Prostate gland (tissue), 2 donors: ENCODE results near the gene UBAC1.

Experiments
- CTCF ChIP-seq, 4 experiments: fragments of 200-600 bp in 2 of 4; fragments of 450-650 bp in 2 of 4; sonication (generic) in 2 of 4; IDR thresholded peaks; 1 replicate in 3 of 4; 2 replicates in 1 of 4; pipeline ENCODE4 v1.5.1; 2016 to 2019; ENCODE audit warnings: antibody characterized with exemption in 4 of 4, mild to moderate bottlenecking in 2 of 4, moderate library complexity in 2 of 4
- POLR2A ChIP-seq: fragments of 450-650 bp; IDR thresholded peaks from one replicate; pipeline ENCODE4 v1.6.1; 2016; ENCODE audit warnings: antibody characterized with exemption, mild to moderate bottlenecking
- POLR2AphosphoS5 ChIP-seq: sonication (generic); formaldehyde crosslinking; IDR thresholded peaks from one replicate; pipeline ENCODE4 v1.6.1; 2017; ENCODE audit warnings: antibody characterized with exemption

- TF ChIP-seq CTCF (IDR thresholded peaks at IDR 0.05): no peak
- TF ChIP-seq POLR2A: no peak
- no peak for TF ChIP-seq POLR2AphosphoS5
These were observed 17.7 kb upstream of the UBAC1 start for GRCh38 chr9:135978642-135979546.
